Measurements from ENCODE around the gene SPANXN5. TPM values are rescaled to one million over a fixed set of nuclear protein-coding genes. Genes with fewer than 3 reads are reported as not detected.

SPANXN5 gene
- total and polyA plus RNA-seq, 2 donors (not counting 3 experiments of a cell fraction or from before 2014, with no cell fraction given) = not detected

DNA sequence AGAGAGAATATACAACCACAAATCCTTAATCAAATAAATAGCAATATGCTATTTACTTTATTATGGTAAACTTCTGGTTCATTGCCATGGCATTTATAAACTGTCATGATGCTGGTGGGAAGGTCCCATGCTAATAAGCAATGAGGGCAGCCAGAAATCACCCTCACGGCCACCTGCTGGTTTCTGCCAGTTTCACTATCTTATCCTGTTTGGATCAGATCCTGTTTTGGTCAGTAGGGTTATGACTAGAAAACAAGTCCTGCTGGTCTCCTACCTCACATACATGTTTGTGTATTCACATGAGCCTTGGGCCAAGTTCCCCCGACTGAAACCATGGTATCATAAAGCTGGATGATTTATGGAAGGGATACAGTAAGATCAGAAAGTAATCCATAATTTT is 41.9 kb upstream of the SPANXN5 start:
- Histone ChIP-seq H4K20me1 (replicated peaks; ENCODE audit: control insufficient read depth, extremely low read depth, insufficient read depth, low read length) (no peaks in the 10 kb centered on the region), H3K9me3 (replicated peaks; ENCODE audit: control insufficient read depth, insufficient read depth, low read length) (no peaks in the 10 kb centered on the region), H3K79me2 (ENCODE audit: control insufficient read depth, insufficient read depth, low read length) (no peaks in the 10 kb centered on the region), H3K9ac (replicated peaks; ENCODE audit: extremely low read depth, insufficient read depth, low read length) (no peak overlapping the region), H3K36me3 (ENCODE audit: control insufficient read depth in 2 of 2, extremely low read depth in 1 of 2, insufficient read depth in 2 of 2, low read length in 2 of 2) (no peaks in the 10 kb centered on the region), H2AFZ (ENCODE audit: low read depth, low read length) (no peak overlapping the region), H3K4me2 (ENCODE audit: insufficient read depth, low read length) (no peak overlapping the region), H3K27me3 (ENCODE audit: control insufficient read depth in 2 of 2, insufficient read depth in 2 of 2, low read length in 2 of 2) (no peaks in the 10 kb centered on the region), H3K4me1 (ENCODE audit: control insufficient read depth, extremely low read depth, insufficient read depth, low read length) (no peaks in the 10 kb centered on the region), H3K4me3 (replicated peaks in 1 of 3; ENCODE audit: insufficient read depth in 1 of 3, low read depth in 1 of 3, low read length in 3 of 3) (no peak overlapping the region), H3K9me1 (replicated peaks; ENCODE audit: control insufficient read depth, extremely low read depth, insufficient read depth, low read length) (no peaks in the 10 kb centered on the region), H3K27ac (ENCODE audit: insufficient read depth, low read depth, low read length) (no peak overlapping the region)
- TF ChIP-seq, protein P1, sequence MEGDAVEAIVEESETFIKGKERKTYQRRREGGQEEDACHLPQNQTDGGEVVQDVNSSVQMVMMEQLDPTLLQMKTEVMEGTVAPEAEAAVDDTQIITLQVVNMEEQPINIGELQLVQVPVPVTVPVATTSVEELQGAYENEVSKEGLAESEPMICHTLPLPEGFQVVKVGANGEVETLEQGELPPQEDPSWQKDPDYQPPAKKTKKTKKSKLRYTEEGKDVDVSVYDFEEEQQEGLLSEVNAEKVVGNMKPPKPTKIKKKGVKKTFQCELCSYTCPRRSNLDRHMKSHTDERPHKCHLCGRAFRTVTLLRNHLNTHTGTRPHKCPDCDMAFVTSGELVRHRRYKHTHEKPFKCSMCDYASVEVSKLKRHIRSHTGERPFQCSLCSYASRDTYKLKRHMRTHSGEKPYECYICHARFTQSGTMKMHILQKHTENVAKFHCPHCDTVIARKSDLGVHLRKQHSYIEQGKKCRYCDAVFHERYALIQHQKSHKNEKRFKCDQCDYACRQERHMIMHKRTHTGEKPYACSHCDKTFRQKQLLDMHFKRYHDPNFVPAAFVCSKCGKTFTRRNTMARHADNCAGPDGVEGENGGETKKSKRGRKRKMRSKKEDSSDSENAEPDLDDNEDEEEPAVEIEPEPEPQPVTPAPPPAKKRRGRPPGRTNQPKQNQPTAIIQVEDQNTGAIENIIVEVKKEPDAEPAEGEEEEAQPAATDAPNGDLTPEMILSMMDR (IDR thresholded peaks at IDR 0.05; ENCODE audit: extremely low read depth in 1 of 2, insufficient read depth in 1 of 2, low read depth in 1 of 2, low read length in 2 of 2) = no peak
- TF ChIP-seq POLR2A (IDR thresholded peaks at IDR 0.05; ENCODE audit: low read depth, low read length) = no peak
- TF ChIP-seq MYC (IDR thresholded peaks at IDR 0.05; ENCODE audit: low read depth, low read length) = no peak
- TF ChIP-seq, protein P2, sequence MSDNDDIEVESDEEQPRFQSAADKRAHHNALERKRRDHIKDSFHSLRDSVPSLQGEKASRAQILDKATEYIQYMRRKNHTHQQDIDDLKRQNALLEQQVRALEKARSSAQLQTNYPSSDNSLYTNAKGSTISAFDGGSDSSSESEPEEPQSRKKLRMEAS (IDR thresholded peaks at IDR 0.05; ENCODE audit: insufficient read depth, insufficient read length) = no peak
- no peak for TF ChIP-seq EZH2 (IDR thresholded peaks at IDR 0.05; ENCODE audit: borderline replicate concordance, low read depth, low read length, severe bottlenecking)
- TF ChIP-seq JUN (IDR thresholded peaks at IDR 0.05; ENCODE audit: borderline replicate concordance, insufficient read depth, insufficient read length, low read depth) = no peak
- no peak for TF ChIP-seq FOS (IDR thresholded peaks at IDR 0.05; ENCODE audit: borderline replicate concordance, insufficient read depth, low read length)
- no peak for TF ChIP-seq POLR2AphosphoS5 (IDR thresholded peaks at IDR 0.05; ENCODE audit: insufficient read depth, low read depth, low read length)
- TF ChIP-seq GATA2 (IDR thresholded peaks at IDR 0.05; ENCODE audit: insufficient read depth, insufficient read length, low read depth, low read length) = no peak
- intact Hi-C loops (cut with micrococcal nuclease) (no loop called here), dilution Hi-C loops (cut with MboI; ENCODE audit: extremely low pct_ligation_motif_present, low sequenced_read_pairs) (no loop called here)
- ChIA-PET POLR2A (no interaction called here), CTCF (no interaction called here)
- FAIRE-seq (no peak), DNase-seq (ENCODE audit: low read depth, low spot score) (no peak)
- BruUV-seq (replicated peaks) = no TSS peak
